IMR-90 (cell line): Measurements from ENCODE around the gene LAMA5. TPM values are rescaled to one million over a fixed set of nuclear protein-coding genes. Genes with fewer than 3 reads are reported as not detected.

Experiments used
- BHLHE40 ChIP-seq: fragments of 150-350 bp; IDR thresholded peaks from 2 replicates; pipeline ENCODE4 v1.6.1; 2016; ENCODE audit warnings: mild to moderate bottlenecking, low read depth, low read length
- CEBPB ChIP-seq: IDR thresholded peaks from 2 replicates; pipeline ENCODE4 v1.6.1; 2012; ENCODE audit warnings: low read depth, low read length, improper control_type of control experiment
- MAFK ChIP-seq: IDR thresholded peaks from 2 replicates; pipeline ENCODE4 v1.6.1; 2012; ENCODE audit warnings: low read depth, low read length, improper control_type of control experiment
- MAZ ChIP-seq: IDR thresholded peaks from 2 replicates; pipeline ENCODE4 v1.6.1; 2012; ENCODE audit warnings: low read depth, mild to moderate bottlenecking, low read length, improper control_type of control experiment, moderate library complexity, borderline replicate concordance
- MXI1 ChIP-seq: IDR thresholded peaks from 2 replicates; pipeline ENCODE4 v1.6.1; 2012; ENCODE audit warnings: low read depth, mild to moderate bottlenecking, low read length, moderate library complexity, borderline replicate concordance
- NFE2L2 ChIP-seq: fragments of 150-350 bp; IDR thresholded peaks from 2 replicates; pipeline ENCODE4 v1.6.1; 2016; ENCODE audit warnings: low read depth, mild to moderate bottlenecking, low read length
- POLR2A ChIP-seq: IDR thresholded peaks from 2 replicates; pipeline ENCODE4 v1.6.1; 2012; ENCODE audit warnings: mild to moderate bottlenecking, low read depth, low read length
- RAD21 ChIP-seq: IDR thresholded peaks from 2 replicates; pipeline ENCODE4 v1.6.1; 2012; ENCODE audit warnings: low read length, improper control_type of control experiment
- polyA plus RNA-seq, 3 experiments: library from polyadenylated mRNA; depleted of rRNA; stranded (reverse); fragments of >200 nt; gene quantifications; 2 replicates each; pipeline ENCODE4 v1.2.3, GENCODE V29; 2012; ENCODE audit warnings: low replicate concordance in 1 of 3
- total RNA-seq: library from RNA; depleted of rRNA; stranded (reverse); fragments of >200 nt; gene quantifications from 2 replicates; pipeline ENCODE4 v1.2.3, GENCODE V29; 2012

Gene LAMA5
- total and polyA plus RNA-seq, 2 of the 4 experiments (the other 2 are of a cell fraction), result 0.90 to 7.3 TPM

DNA sequence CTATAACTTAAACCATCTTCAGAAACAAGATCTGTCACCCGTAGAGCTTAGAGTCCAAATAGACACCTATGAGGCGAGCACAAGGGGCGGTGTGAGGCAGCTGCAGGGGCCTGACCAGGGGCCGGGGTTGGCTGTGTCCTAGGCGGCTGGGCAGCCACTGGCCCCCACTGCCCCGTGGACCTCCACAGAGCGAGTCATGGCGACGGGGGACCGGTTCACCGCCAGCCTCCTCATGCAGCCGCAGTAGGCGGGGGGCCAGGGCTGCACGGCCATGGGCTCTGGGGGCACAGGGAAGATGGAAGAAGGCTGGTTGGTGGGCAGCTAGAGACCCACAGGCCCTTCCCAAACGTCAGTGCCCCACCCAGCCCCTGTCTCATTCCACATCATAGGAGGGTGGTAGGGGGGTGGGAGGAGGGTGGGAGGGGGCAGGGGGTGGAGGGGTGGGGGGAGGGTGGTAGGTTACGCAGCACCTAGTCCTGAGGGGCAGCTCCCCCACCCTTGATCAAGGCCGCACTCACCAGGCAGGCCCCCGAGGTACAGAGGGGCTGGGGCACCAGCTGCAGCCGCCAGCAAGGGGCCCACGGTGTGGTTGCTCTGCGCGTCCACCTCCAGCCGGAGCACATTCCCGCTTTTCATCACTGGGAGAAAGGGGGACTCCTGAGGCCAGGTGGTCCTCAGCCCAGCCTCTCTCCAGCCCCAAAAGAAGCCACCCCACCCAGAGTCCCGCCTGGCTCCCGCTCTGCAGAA is 57.7 kb downstream of the LAMA5 start (continued):
- TF ChIP-seq BHLHE40 (no peak), POLR2A (no peak), MAZ (no peak), MAFK (no peak), CEBPB (no peak), NFE2L2 (no peak), RAD21 (no peak), MXI1 (no peak)
